ENCODE data around the gene LSP1.

Gene LSP1

GRCh38 chr11:1888811-1889210 lies 35.9 kb downstream of the LSP1 start:
- DNase-seq (ENCODE audit: low read depth, low spot score): no peak

GRCh38 chr11:1889224-1889930 lies 36.5 kb downstream of the LSP1 start:
- no peak for DNase-seq (ENCODE audit: low read depth, low spot score)

- no peak for DNase-seq (ENCODE audit: low read depth, low spot score)
Observed at GRCh38 chr11:1889941-1890855, 37.3 kb downstream of the LSP1 start.

GRCh38 chr11:1890856-1891830 lies 38.3 kb downstream of the LSP1 start:
- DNase-seq (ENCODE audit: low read depth, low spot score): no peak

GRCh38 chr11:1891831-1892115 lies 38.9 kb downstream of the LSP1 start, which contains the start of gene PRR33:
TSS of gene PRR33 (minus strand) at chr11:1891895. CDS start at chr11:1890584, 1,311 bp downstream.
- DNase-seq (ENCODE audit: low read depth, low spot score): no peak

- no peak for DNase-seq (ENCODE audit: low read depth, low spot score)
Observed at GRCh38 chr11:1892116-1892515, 39.2 kb downstream of the LSP1 start.

GRCh38 chr11:1892558-1892957 lies 39.7 kb downstream of the LSP1 start:
- DNase-seq (ENCODE audit: low read depth, low spot score): no peak

- no peak for DNase-seq (ENCODE audit: low read depth, low spot score)
Observed at GRCh38 chr11:1893581-1894359, 40.9 kb downstream of the LSP1 start.

- no peak for DNase-seq (ENCODE audit: low read depth, low spot score)
Observed at GRCh38 chr11:1894759-1895158, 41.9 kb downstream of the LSP1 start.

- DNase-seq (ENCODE audit: low read depth, low spot score): no peak
Observed at GRCh38 chr11:1896468-1896867, 43.6 kb downstream of the LSP1 start.

- no peak for DNase-seq (ENCODE audit: low read depth, low spot score)
Observed at GRCh38 chr11:1896923-1897322, 44.0 kb downstream of the LSP1 start.

- no peak for DNase-seq (ENCODE audit: low read depth, low spot score)
Observed at GRCh38 chr11:1899090-1899489, 46.2 kb downstream of the LSP1 start.

GRCh38 chr11:1899686-1900085 lies 46.8 kb downstream of the LSP1 start:
- DNase-seq (ENCODE audit: low read depth, low spot score): no peak

GRCh38 chr11:1906181-1906580 lies 53.3 kb downstream of the LSP1 start:
- no peak for DNase-seq (ENCODE audit: low read depth, low spot score)

- DNase-seq (ENCODE audit: low read depth, low spot score): no peak
Observed at GRCh38 chr11:1906611-1907423, 53.9 kb downstream of the LSP1 start.

- DNase-seq (ENCODE audit: low read depth, low spot score): no peak
Observed at GRCh38 chr11:1908618-1909017, 55.7 kb downstream of the LSP1 start.

GRCh38 chr11:1909524-1909923 lies 56.6 kb downstream of the LSP1 start:
- DNase-seq (ENCODE audit: low read depth, low spot score): no peak

- no peak for DNase-seq (ENCODE audit: low read depth, low spot score)
Observed at GRCh38 chr11:1912289-1912878, 59.5 kb downstream of the LSP1 start.

GRCh38 chr11:1913271-1914060 lies 60.6 kb downstream of the LSP1 start:
- no peak for DNase-seq (ENCODE audit: low read depth, low spot score)

Measured in astrocyte of the hippocampus (primary cell).